Endodermal cell (in vitro differentiated cells): ENCODE results near the gene PHYH. TPM values are rescaled to one million over a fixed set of nuclear protein-coding genes. Genes with fewer than 3 reads are reported as not detected.

Source experiments
- DNase-seq: peaks from one replicate; pipeline ENCODE4 v3.0.0-alpha.2; 2017
- H3K27ac ChIP-seq: 2 replicates; pipeline ENCODE4 v1.5.1; 2013; ENCODE audit warnings: mild to moderate bottlenecking, low read depth, low read length, moderate library complexity
- H3K27me3 ChIP-seq: 2 replicates; pipeline ENCODE4 v1.6.1; 2013; ENCODE audit warnings: mild to moderate bottlenecking, low read length, moderate library complexity; ENCODE audit not compliant: insufficient read depth, control insufficient read depth, poor library complexity, severe bottlenecking
- H3K36me3 ChIP-seq: 2 replicates; pipeline ENCODE4 v1.7.0; 2013; ENCODE audit warnings: mild to moderate bottlenecking, low read length, moderate library complexity; ENCODE audit not compliant: control insufficient read depth, insufficient read depth
- H3K4me1 ChIP-seq: one replicate; pipeline ENCODE4 v1.7.0; 2013; ENCODE audit warnings: low read length; ENCODE audit not compliant: control insufficient read depth, insufficient read depth
- H3K4me3 ChIP-seq: 2 replicates; pipeline ENCODE4 v1.5.1; 2013; ENCODE audit warnings: mild to moderate bottlenecking, low read length, moderate library complexity
- H3K9ac ChIP-seq: 2 replicates; pipeline ENCODE4 v1.6.1; 2013; ENCODE audit warnings: mild to moderate bottlenecking, low read length, moderate library complexity; ENCODE audit not compliant: poor library complexity, severe bottlenecking; ENCODE audit errors: extremely low read depth
- H3K9me3 ChIP-seq: 2 replicates; pipeline ENCODE4 v1.6.1; 2013; ENCODE audit warnings: mild to moderate bottlenecking, low read length, moderate library complexity; ENCODE audit not compliant: control insufficient read depth
- H3K27ac Mint-ChIP-seq: 2 replicates; pipeline ENCODE4 v1.8.0; 2020; ENCODE audit warnings: mixed read lengths
- H3K27me3 Mint-ChIP-seq: 2 replicates; pipeline ENCODE4 v1.8.0; 2021; ENCODE audit warnings: mild to moderate bottlenecking, mixed read lengths; ENCODE audit not compliant: insufficient read depth
- H3K36me3 Mint-ChIP-seq: 2 replicates; pipeline ENCODE4 v1.8.0; 2020; ENCODE audit warnings: low read depth, mixed read lengths
- H3K4me1 Mint-ChIP-seq: 2 replicates; pipeline ENCODE4 v1.8.0; 2020; ENCODE audit warnings: mixed read lengths
- H3K4me3 Mint-ChIP-seq: 2 replicates; pipeline ENCODE4 v1.8.0; 2020; ENCODE audit warnings: mild to moderate bottlenecking, moderate library complexity, mixed read lengths
- H3K9me3 Mint-ChIP-seq: 2 replicates; pipeline ENCODE4 v1.8.0; 2020; ENCODE audit warnings: mild to moderate bottlenecking, mixed read lengths
- WGBS, 2 experiments: methylation state at CpG; one replicate each; pipeline versions ENCODE4 v1.1.5 to v1.1.7; 2013; ENCODE audit warnings: missing lambda C conversion rate in 2 of 2, mixed read lengths in 1 of 2; ENCODE audit not compliant: insufficient coverage in 1 of 2, insufficient read length in 1 of 2; 5-methylcytosine and 5-hydroxymethylcytosine counted together
- total RNA-seq, 2 donors: library from RNA; stranded (reverse); fragmentation: NEBNext Ultra II Directional in 1 of 2; extraction: Animal tissue kit (Norgen Biotek cat#: 25700) in 1 of 2; gene quantifications; 2 replicates in 1 of 2; 3 replicates in 1 of 2; pipeline ENCODE4 v1.2.1, GENCODE V29; 2021
- TF ChIP-seq, protein P1 (sequence below): fragments of 200-600 bp; sonication (generic); conservative IDR thresholded peaks from 2 replicates; pipeline ENCODE4 v1.5.0; 2021; ENCODE audit warnings: antibody characterized with exemption, mild to moderate bottlenecking

PHYH gene
- total RNA-seq, 2 donors from 2014 or later = 17.2 to 37.9 TPM

DNA sequence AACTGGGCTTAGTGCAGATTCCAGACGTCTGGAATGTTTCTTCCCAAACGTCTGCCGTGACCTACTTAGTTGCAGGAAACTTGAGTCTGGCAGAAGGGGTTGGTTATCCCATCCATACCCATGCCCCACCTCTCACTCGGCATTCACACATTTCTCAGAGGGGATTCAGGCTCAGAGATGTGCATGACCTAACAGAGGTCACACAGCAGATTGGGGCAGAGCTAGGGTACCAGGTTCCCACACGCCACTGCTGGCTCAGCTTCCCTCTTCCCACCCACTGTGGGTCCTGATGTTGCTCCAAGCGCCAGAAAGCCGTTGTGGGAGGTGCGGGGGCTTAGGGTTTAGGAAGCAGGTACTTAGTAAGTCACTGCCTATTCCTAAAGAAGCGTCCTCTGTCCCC is 68.7 kb downstream of the PHYH start:
- Mint-ChIP-seq H3K4me3 (no peak overlapping the region), H3K27ac (no peak overlapping the region), H3K36me3 (no peaks in the 10 kb centered on the region), H3K4me1 (peaks cover 2% of the 10 kb centered on the region), H3K27me3 (no peaks in the 10 kb centered on the region), H3K9me3 (no peaks in the 10 kb centered on the region)
- TF ChIP-seq, protein P1, sequence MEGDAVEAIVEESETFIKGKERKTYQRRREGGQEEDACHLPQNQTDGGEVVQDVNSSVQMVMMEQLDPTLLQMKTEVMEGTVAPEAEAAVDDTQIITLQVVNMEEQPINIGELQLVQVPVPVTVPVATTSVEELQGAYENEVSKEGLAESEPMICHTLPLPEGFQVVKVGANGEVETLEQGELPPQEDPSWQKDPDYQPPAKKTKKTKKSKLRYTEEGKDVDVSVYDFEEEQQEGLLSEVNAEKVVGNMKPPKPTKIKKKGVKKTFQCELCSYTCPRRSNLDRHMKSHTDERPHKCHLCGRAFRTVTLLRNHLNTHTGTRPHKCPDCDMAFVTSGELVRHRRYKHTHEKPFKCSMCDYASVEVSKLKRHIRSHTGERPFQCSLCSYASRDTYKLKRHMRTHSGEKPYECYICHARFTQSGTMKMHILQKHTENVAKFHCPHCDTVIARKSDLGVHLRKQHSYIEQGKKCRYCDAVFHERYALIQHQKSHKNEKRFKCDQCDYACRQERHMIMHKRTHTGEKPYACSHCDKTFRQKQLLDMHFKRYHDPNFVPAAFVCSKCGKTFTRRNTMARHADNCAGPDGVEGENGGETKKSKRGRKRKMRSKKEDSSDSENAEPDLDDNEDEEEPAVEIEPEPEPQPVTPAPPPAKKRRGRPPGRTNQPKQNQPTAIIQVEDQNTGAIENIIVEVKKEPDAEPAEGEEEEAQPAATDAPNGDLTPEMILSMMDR = no peak
- Histone ChIP-seq H3K36me3 (no peaks in the 10 kb centered on the region), H3K9me3 (no peaks in the 10 kb centered on the region), H3K4me1 (no peaks in the 10 kb centered on the region), H3K4me3 (no peak overlapping the region), H3K9ac (no peak overlapping the region), H3K27me3 (no peaks in the 10 kb centered on the region), H3K27ac (no peak overlapping the region)
- WGBS, 2 experiments = 86 to 87% methylated on average over 2 to 9 of the region's 9 CpGs
- DNase-seq = no peak

Other genes with a start within 250 kb of the PHYH start
- 10 to 100 TPM; 22.7 to 23.3 TPM for gene OPTN, start 199.9 kb downstream of the PHYH start, total RNA-seq
- gene MCM10, start 138.5 kb downstream of the PHYH start, total RNA-seq = 10 to 100 TPM; 38.2 to 44.8 TPM
- not detected for gene UCMA, start 65.7 kb downstream of the PHYH start, total RNA-seq
- 100 to 1,000 TPM; 127 to 268 TPM for gene SEPHS1, start 48.2 kb upstream of the PHYH start, total RNA-seq
- 1 to 10 TPM; 5.3 to 5.7 TPM for gene BEND7, start 228.9 kb upstream of the PHYH start, total RNA-seq